ENCODE measurements around the gene CPA3. TPM values are rescaled to one million over a fixed set of nuclear protein-coding genes. Genes with fewer than 3 reads are reported as not detected.

Gene CPA3
- polyA plus RNA-seq, 1 donor from 2014 or later, result not detected

- Mint-ChIP-seq H3K4me1 (no peaks in the 10 kb centered on the region), H3K9me3 (peaks cover 0 to 3% (median 2%) of the 10 kb centered on the region in 3 donors), H3K36me3 (no peaks in the 10 kb centered on the region), H3K4me3 (no peak overlapping the region), H3K27ac (no peak overlapping the region), H3K27me3 (peaks cover 5% of the 10 kb centered on the region)
Measured at GRCh38 chr3:148923592-148923991, 58.5 kb downstream of the CPA3 start.

GRCh38 chr3:148924562-148924961 lies 59.5 kb downstream of the CPA3 start:
- H3K27ac Mint-ChIP-seq, result no peak overlapping the region
- H3K9me3 Mint-ChIP-seq, result peaks cover 0 to 2% (median 0%) of the 10 kb centered on the region in 3 donors
- no peak overlapping the region for H3K4me3 Mint-ChIP-seq
- H3K36me3 Mint-ChIP-seq, result no peaks in the 10 kb centered on the region
- no peaks in the 10 kb centered on the region for H3K4me1 Mint-ChIP-seq
- H3K27me3 Mint-ChIP-seq, result peaks cover 5% of the 10 kb centered on the region

GRCh38 chr3:148925845-148926244 lies 60.7 kb downstream of the CPA3 start:
- H3K4me3 Mint-ChIP-seq, result no peak overlapping the region
- H3K27ac Mint-ChIP-seq, result no peak overlapping the region
- H3K9me3 Mint-ChIP-seq, result peaks cover 0 to 2% (median 0%) of the 10 kb centered on the region in 3 donors
- H3K27me3 Mint-ChIP-seq, result peaks cover 3% of the 10 kb centered on the region
- no peaks in the 10 kb centered on the region for H3K4me1 Mint-ChIP-seq
- H3K36me3 Mint-ChIP-seq, result no peaks in the 10 kb centered on the region

GRCh38 chr3:148930752-148931151 lies 65.7 kb downstream of the CPA3 start:
- Mint-ChIP-seq H3K27me3 (peaks cover 4% of the 10 kb centered on the region), H3K27ac (no peak overlapping the region), H3K36me3 (no peaks in the 10 kb centered on the region), H3K4me1 (no peaks in the 10 kb centered on the region), H3K4me3 (no peak overlapping the region), H3K9me3 (no peaks in the 10 kb centered on the region)

- H3K9me3 Mint-ChIP-seq, result no peaks in the 10 kb centered on the region
- no peak overlapping the region for H3K27ac Mint-ChIP-seq
- no peaks in the 10 kb centered on the region for H3K36me3 Mint-ChIP-seq
- peaks cover 6% of the 10 kb centered on the region for H3K27me3 Mint-ChIP-seq
- no peak overlapping the region for H3K4me3 Mint-ChIP-seq
- H3K4me1 Mint-ChIP-seq, result no peaks in the 10 kb centered on the region
Measured at GRCh38 chr3:148931574-148931973, 66.5 kb downstream of the CPA3 start.

GRCh38 chr3:148932972-148933371 lies 67.9 kb downstream of the CPA3 start:
- Mint-ChIP-seq H3K4me1 (no peaks in the 10 kb centered on the region), H3K4me3 (no peak overlapping the region), H3K9me3 (no peaks in the 10 kb centered on the region), H3K27ac (no peak overlapping the region), H3K27me3 (peaks cover 10% of the 10 kb centered on the region), H3K36me3 (no peaks in the 10 kb centered on the region)

GRCh38 chr3:148937467-148938255 lies 72.6 kb downstream of the CPA3 start:
- Mint-ChIP-seq H3K27ac (no peak overlapping the region), H3K4me3 (no peak overlapping the region), H3K27me3 (peaks cover 14% of the 10 kb centered on the region)

GRCh38 chr3:148938306-148938705 lies 73.2 kb downstream of the CPA3 start:
- Mint-ChIP-seq H3K9me3 (no peaks in the 10 kb centered on the region), H3K27me3 (peaks cover 14% of the 10 kb centered on the region), H3K27ac (no peak overlapping the region), H3K4me1 (no peaks in the 10 kb centered on the region), H3K36me3 (no peaks in the 10 kb centered on the region), H3K4me3 (no peak overlapping the region)

More at GRCh38 chr3:148937467-148938255, 72.6 kb downstream of the CPA3 start:
- Mint-ChIP-seq H3K9me3 (no peaks in the 10 kb centered on the region), H3K4me1 (no peaks in the 10 kb centered on the region), H3K36me3 (no peaks in the 10 kb centered on the region)

GRCh38 chr3:148938936-148939335 lies 73.8 kb downstream of the CPA3 start:
- Mint-ChIP-seq H3K9me3 (no peaks in the 10 kb centered on the region), H3K4me3 (no peak overlapping the region), H3K4me1 (no peaks in the 10 kb centered on the region), H3K27ac (peak overlapping the region in 1 of 3 donors; percentile 58), H3K27me3 (peaks cover 14% of the 10 kb centered on the region), H3K36me3 (no peaks in the 10 kb centered on the region)

- Mint-ChIP-seq H3K4me3 (no peak overlapping the region), H3K36me3 (peaks cover 4% of the 10 kb centered on the region), H3K27me3 (peaks cover 10% of the 10 kb centered on the region), H3K9me3 (no peaks in the 10 kb centered on the region), H3K27ac (no peak overlapping the region), H3K4me1 (no peaks in the 10 kb centered on the region)
Measured at GRCh38 chr3:148940983-148941382, 75.9 kb downstream of the CPA3 start.

GRCh38 chr3:148943506-148944205 lies 78.6 kb downstream of the CPA3 start:
- peaks cover 4% of the 10 kb centered on the region for H3K36me3 Mint-ChIP-seq
- H3K4me1 Mint-ChIP-seq, result peaks cover 0 to 1% (median 0%) of the 10 kb centered on the region in 3 donors
- peaks cover 6% of the 10 kb centered on the region for H3K27me3 Mint-ChIP-seq
- no peaks in the 10 kb centered on the region for H3K9me3 Mint-ChIP-seq
- no peak overlapping the region for H3K27ac Mint-ChIP-seq
- no peak overlapping the region for H3K4me3 Mint-ChIP-seq

- no peak overlapping the region for H3K4me3 Mint-ChIP-seq
- no peaks in the 10 kb centered on the region for H3K9me3 Mint-ChIP-seq
- H3K27ac Mint-ChIP-seq, result no peak overlapping the region
- peaks cover 0 to 1% (median 0%) of the 10 kb centered on the region in 3 donors for H3K4me1 Mint-ChIP-seq
- peaks cover 4% of the 10 kb centered on the region for H3K36me3 Mint-ChIP-seq
- peaks cover 2% of the 10 kb centered on the region for H3K27me3 Mint-ChIP-seq
Measured at GRCh38 chr3:148945116-148945515, 80.0 kb downstream of the CPA3 start.

Other genes with a start within 250 kb of the CPA3 start
- not detected for gene AGTR1, start 167.4 kb upstream of the CPA3 start, polyA plus RNA-seq
- gene CPB1, start 37.5 kb upstream of the CPA3 start, polyA plus RNA-seq, result not detected
- 28.9 TPM for gene GYG1, start 126.2 kb downstream of the CPA3 start, polyA plus RNA-seq
- gene HLTF, start 221.2 kb downstream of the CPA3 start, polyA plus RNA-seq, result 24.6 TPM